Measurements from ENCODE around the gene BFSP1. TPM values are rescaled to one million over a fixed set of nuclear protein-coding genes. Genes with fewer than 3 reads are reported as not detected.

BFSP1 gene
- total RNA-seq, 1 donor from 2014 or later = 0.41 TPM

DNA sequence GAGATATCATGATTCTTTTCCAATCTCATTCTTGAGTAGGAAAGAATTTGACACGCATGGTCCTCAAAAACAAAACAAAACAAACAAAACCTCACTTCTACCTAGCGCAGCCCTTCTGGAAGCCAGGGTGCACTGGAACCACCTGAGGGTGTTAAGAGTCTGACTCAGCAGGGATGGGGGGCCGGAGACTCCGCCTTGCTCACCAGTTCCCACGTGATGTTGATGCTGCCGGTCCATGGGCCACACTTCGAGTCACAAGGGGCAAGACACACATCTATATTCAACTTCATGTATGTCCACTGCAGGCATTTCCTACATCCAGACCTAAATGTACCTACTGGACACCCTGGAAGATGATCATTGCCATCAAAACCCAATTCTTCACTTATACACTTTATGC is 30.4 kb downstream of the BFSP1 start:
- no peak for FAIRE-seq
- DNase-seq (ENCODE audit: low spot score in 2 of 2) = no peak

DNA sequence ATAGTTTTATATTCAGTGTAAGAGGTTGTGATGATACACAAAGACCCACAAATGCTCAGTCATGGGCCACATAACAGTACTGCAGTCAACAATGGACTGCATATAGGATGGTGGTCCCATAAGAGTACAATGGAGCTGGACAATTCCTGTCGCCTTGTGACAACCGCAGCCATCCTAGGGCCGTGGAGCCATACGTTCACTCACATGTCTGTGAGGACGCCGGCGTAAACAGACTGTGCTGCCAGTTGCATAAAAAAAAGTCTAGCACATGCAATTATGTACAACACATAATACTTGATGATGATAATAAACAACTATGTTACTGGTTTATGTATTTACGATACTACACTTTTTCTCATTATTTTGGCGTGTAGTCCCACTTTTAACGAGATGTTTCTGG is 30.9 kb downstream of the BFSP1 start:
- FAIRE-seq (no peak), DNase-seq (ENCODE audit: low spot score in 2 of 2) (no peak)

- DNase-seq (ENCODE audit: low spot score in 2 of 2) (no peak), FAIRE-seq (no peak)
Measured at GRCh38 chr20:17499041-17499440, 32.1 kb downstream of the BFSP1 start.

GRCh38 chr20:17498641-17499040 is 32.5 kb downstream of the BFSP1 start:
- FAIRE-seq (no peak), DNase-seq (ENCODE audit: low spot score in 2 of 2) (no peak)

DNA sequence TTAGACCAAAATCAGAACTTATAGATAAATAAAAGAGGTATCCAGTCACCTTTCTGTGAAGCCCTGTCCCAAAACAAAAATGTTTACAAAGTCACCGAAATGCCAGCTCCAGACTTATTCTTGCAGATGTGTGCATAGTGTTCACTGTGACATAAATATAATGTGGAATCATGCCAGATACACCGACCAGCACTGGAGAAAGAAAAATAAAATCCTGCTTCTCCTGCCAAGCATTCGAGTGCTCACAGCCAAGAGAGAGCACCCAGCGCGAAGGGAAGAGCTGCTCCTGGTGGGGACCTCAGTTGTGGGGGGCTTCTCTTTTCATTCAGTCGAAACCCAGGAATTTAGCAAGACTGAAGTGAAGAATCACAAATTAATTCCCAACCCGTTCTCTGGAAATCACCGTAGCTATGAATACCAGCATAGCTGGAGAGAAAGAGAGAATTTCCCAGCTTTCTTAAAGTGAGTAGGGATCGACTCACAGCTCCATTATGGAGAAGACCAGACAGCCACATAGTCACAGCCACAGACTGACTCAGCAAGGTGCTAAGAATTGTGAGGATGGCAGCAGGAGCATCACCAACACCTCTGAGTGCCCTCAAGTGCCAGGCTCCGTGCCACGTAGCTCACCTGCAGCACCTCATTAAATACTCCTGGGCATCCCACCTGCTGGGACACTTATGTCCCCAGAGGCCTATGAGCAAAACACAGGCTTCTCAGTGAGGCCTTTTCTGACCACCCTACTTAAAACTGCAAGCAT is 33.2 kb downstream of the BFSP1 start:
- FAIRE-seq (no peak), DNase-seq (ENCODE audit: low spot score in 2 of 2) (peak in 1 of 2 donors; percentile 21)

DNA sequence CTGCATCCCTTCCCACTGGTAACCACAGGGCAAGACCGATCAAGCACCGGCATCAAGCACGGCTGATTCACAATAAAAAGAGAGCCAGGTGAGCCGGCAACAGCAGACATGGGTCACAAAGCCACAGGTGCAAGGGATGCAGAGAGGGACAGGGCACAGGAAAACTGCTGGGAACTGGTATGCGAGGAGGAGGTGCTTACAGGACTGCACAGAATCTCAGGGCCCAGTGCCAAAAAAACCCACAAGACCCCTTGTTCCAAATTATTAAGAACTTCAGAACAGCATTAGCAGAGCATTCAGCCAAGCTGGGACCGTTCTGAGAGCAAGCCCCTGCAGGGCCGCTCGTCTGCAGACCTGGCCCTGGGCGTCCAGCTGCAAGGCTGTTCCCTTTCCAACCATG is 35.4 kb downstream of the BFSP1 start:
- FAIRE-seq = no peak
- DNase-seq (ENCODE audit: low spot score in 2 of 2) = no peak

GRCh38 chr20:17494201-17494600 is 37.0 kb downstream of the BFSP1 start:
- no peak for FAIRE-seq
- no peak for DNase-seq (ENCODE audit: low spot score in 2 of 2)

GRCh38 chr20:17493173-17493572 is 38.0 kb downstream of the BFSP1 start:
- DNase-seq (ENCODE audit: low spot score in 2 of 2) (no peak), FAIRE-seq (no peak)

DNA sequence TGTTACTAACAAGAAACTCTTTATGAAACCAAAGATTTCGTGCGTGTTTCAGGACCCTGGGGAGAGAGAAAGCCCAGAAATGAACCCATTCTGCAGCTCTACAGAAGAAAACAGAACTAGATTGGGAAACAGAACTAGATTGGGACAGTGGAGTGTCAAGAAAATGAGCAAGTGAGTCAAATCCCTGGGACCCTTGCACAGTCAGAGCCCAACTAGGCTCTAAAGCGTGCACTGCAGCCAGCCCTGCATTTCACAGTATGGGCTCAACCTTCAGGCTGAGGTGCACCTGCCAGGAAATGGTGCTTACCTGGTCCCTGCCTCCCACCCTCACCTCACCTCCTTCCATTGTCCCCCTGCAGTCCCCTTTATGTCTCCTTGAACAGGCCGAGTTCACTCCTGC is 39.7 kb downstream of the BFSP1 start:
- DNase-seq (ENCODE audit: low spot score in 2 of 2) (no peak), FAIRE-seq (no peak)

GRCh38 chr20:17491041-17491440 is 40.1 kb downstream of the BFSP1 start:
- no peak for FAIRE-seq
- DNase-seq (ENCODE audit: low spot score in 2 of 2) = no peak

DNA sequence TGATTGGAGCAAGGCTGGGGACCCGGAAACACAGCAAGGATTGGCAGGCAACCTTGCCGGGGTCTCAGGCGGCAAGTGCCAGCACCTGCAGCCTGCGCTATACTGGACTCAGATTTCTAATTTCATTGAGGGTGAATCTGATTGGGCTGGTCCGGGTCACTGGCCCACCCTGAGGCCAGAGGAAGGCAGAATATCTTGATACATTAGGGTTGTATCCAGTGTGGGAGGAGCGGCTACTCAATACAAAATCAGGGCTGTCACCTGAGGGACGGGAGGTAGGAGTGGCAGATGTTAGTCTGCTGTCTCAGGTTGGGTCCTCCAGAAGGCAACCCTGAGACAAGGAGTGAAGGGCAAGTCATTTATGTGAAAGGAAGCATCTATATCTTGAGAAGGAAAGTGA is 40.7 kb downstream of the BFSP1 start:
- FAIRE-seq = no peak
- no peak for DNase-seq (ENCODE audit: low spot score in 2 of 2)

DNA sequence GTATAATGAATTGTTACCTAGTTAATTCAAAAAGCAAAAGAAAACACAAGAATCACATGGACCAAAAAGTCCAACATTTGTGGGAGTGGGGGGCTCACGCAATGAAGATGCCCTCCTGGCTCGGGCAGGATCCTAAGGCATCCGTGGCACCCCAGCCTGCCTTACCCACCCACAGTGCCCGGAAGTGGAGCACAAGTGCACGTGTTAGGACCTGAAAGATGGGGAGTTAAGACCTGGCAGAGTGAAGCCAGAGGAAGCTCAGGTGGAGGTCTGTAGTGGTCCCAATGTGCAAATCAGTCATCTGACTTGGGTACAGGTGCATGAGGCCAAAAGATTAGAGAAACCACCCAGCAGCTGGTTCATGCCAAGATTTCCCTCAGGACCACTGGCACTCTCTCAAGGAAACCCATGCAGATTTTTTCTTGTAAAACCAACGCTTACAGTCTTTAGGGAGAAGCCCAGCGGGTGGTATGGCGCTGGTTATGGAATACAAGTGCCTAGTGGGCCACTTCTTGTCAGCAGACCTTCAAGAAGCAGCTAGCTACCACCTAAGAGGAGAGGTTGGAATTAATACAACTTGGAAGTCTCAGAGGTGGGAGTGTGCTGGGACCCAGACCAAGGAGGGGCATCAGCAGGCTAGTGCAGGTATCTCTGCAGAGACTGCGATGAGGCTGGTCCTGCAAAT is 42.1 kb downstream of the BFSP1 start:
- FAIRE-seq (no peak), DNase-seq (ENCODE audit: low spot score in 2 of 2) (no peak)

- FAIRE-seq = no peak
- no peak for DNase-seq (ENCODE audit: low spot score in 2 of 2)
Measured at GRCh38 chr20:17485017-17485416, 46.2 kb downstream of the BFSP1 start.

DNA sequence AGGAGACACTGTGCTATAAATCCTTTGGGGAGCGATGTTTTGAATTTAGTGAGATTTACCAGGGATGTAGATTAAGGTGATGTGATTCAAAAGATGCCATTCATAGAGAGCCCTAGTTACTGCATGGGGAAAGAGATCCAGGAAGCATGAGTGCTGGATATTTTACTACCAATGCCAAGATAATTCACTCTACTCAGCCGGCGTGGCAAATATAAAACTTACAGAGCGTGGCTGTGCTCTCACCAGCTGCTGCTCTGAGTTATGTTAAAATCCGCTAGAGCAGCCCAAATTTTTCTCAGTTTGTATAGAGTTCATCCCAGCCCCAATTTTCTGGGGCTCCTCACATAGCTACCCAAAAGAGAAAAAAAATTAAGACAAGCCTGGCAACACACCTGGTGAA is 48.6 kb downstream of the BFSP1 start:
- DNase-seq (ENCODE audit: low spot score in 2 of 2) (no peak), FAIRE-seq (no peak)

- FAIRE-seq = no peak
- no peak for DNase-seq (ENCODE audit: low spot score in 2 of 2)
Measured at GRCh38 chr20:17481661-17482060, 49.5 kb downstream of the BFSP1 start.

DNA sequence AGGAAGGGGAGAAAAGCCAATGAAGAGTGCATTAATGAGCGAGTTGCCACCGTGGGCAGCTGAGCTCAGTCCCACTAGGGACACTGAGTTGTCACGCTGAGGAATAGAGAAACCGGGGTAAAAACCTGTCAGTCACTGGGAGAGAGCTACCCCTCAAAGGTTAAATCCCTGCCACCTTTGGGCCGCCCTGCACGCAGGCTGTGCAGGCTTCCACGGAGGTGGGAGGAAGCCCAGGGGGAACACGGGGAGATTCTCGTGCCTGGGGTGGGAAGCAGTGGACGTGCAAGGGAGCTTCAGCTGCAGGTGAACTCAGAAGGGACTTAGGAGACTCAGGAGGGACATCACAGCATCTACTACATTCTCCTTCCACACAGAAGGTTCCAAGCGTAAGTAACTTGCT is 50.5 kb downstream of the BFSP1 start:
- DNase-seq (ENCODE audit: low spot score in 2 of 2) (no peak), FAIRE-seq (no peak)

DNA sequence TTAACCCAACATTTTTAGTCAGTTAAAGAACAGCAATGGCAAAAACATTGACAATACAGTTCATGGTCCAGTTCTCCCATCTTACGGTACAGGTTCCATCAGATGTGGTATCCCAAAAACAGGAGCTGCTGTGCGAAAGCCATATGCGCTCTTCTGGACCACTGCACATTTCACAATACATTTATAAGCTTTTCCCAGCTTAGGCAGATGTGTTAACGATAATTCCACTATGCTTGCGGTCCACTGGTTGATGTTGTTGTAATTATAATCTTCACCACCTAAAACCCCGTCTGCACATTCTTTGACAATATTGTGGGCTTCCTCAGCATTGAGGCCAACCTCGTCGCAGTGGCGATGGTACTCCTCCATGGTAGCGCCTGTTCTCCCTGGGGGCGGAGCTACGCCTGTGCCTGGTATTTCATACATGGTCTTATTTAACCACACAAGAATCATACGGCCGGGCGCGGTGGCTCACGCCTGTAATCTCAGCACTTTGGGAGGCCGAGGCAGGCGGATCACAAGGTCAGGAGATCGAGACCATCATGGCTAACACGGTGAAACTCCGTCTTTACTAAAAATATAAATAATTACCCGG is 52.0 kb downstream of the BFSP1 start:
- FAIRE-seq = no peak
- DNase-seq (ENCODE audit: low spot score in 2 of 2) = no peak

GRCh38 chr20:17473659-17474058 is 57.5 kb downstream of the BFSP1 start:
- FAIRE-seq (no peak), DNase-seq (ENCODE audit: low spot score in 2 of 2) (no peak)

DNA sequence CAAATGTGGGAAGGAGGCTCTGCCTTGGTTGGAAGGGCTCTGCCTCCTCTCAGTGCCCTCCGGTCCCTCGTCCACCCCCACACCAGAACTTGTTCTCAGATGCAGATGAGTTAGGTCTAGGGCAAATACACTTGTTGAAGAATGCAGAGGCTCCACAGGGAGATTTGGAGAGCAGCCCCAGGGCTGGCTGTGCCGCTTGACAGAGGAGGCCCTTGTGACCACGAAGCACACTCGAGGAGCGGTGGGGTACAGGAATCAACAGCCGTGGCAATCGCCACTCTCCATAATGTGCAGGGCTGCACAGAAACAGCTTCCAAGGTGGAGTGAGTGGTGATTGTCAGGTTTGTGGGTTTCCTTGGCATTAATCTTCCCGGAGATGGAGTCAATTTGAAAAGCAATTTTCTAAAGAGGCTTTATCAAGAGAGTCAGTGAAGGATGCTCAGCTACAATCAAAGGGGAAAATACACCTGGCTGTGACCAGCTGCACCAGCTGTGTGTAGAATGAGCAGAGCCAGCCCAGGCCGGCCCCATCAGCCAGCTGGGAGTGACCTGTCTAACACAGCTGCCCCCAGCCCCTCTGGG is 59.5 kb downstream of the BFSP1 start:
- DNase-seq (ENCODE audit: low spot score in 2 of 2) = no peak
- FAIRE-seq = no peak

GRCh38 chr20:17470973-17471372 is 60.2 kb downstream of the BFSP1 start:
- DNase-seq (ENCODE audit: low spot score in 2 of 2) = no peak
- no peak for FAIRE-seq

GRCh38 chr20:17470521-17470920 is 60.7 kb downstream of the BFSP1 start:
- FAIRE-seq = no peak
- no peak for DNase-seq (ENCODE audit: low spot score in 2 of 2)
